ENCODE results near the gene RAB11FIP4.
A peak's percentile ranks its signal among the peaks of the same experiment; 100 is the strongest.

The RAB11FIP4 gene

DNA sequence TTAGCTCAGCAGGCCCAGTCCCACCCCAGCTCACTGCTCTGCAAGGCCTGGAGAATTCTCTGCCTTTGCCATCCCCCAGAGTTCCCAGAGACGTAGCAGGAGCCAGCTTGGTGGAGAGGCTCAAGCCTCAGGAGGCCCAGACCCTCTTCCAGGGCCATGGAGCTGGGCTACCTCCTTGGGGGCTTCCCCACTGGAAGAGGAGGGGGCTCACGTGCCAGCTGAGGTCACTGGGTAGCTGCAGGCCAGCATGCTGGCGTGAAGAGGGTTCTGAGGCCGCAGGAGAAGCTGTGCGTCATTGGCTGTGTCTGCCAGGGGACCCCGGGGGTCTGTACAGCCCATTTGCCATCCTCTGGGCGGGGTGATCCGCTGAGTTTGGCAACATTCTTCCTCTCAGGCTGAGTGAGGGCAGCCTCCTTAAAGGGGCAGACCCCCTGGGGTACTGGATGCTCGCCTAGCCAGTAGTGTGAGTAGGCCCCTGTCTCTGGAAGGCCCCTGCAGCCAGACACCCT lies 131.6 kb downstream of the RAB11FIP4 start:
- no peak for DNase-seq (ENCODE audit: low read depth in 2 of 2)

DNA sequence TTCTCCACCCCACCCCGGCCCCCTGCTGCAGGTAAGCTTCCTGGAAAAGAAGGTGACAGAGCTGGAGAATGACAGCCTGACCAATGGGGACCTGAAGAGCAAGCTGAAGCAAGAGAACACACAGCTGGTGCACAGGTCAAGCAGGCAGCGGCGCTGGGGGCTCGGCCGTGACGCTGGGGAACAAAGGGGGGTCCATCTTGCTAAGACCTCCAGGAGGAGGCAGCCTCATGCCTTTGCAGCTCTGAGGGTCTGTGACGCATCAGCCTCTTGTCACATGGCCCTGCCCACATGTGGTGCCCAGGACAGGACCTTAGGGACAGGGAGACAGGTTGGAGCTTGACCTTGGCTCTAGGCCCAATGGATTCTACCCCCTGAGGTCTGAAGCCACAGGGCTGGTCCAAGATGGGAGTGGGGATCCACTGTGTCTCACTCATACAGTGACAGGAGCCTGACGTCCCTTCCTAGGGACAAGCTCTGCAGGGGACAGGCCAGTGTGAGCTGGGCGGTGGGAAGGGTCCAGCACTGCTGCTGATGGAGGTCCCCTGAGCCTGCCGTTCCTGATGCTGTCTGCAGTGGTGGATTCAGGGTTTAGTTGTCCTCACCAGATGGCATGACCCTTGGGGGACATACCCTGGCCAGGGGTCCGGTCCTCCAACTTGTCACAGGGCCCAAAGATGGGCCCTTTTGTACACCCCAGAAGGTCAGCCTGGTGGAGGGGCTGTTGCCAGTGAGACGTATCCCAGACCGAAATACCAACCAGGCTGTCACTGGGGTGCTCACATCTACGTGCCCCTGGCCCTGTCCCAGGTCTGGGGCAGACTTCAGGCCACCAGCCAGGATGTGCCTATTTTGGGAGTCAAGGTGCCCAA lies 132.6 kb downstream of the RAB11FIP4 start:
- no peak for DNase-seq (ENCODE audit: low read depth in 2 of 2)

DNA sequence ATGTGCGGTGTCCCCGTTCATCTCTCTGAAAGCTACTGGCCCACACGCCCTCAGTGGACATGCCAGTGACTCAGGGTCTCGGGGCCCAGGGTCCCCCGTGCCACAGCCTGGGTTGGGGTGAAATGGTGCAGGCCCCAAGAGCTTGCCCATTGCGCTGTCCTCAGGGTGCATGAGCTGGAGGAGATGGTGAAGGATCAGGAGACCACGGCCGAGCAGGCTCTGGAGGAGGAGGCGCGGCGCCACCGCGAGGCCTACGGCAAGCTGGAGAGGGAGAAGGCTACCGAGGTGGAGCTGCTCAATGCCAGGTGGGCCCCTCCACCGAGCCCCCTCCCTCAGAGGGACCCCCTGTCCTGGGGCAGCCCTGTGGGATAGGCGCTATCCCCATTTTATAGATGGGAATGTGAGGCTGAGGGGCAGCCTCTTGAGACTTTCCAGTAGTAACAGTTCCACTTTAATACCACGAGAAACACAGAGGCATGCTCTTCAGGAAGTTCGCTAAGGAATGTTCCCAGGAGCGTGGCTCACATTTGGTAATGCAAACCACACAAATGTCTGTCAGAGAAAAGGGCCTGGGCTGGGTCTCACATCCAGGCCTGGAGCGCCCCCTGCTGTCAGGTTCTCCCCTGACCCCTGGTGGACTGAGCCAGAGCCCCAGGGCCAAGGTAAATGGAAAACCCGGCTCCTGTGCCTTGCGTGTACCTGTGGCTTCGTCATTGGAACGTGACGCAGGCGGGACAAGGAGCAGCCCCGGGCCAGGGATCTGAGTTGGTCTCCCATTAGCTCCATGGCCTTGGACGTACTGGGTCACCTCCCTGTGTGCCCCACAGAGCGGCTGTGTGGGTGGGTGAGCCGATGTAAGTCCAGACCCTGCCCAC lies 133.7 kb downstream of the RAB11FIP4 start:
- peak; percentile 81 to 96 for DNase-seq (ENCODE audit: low read depth in 2 of 2)

DNA sequence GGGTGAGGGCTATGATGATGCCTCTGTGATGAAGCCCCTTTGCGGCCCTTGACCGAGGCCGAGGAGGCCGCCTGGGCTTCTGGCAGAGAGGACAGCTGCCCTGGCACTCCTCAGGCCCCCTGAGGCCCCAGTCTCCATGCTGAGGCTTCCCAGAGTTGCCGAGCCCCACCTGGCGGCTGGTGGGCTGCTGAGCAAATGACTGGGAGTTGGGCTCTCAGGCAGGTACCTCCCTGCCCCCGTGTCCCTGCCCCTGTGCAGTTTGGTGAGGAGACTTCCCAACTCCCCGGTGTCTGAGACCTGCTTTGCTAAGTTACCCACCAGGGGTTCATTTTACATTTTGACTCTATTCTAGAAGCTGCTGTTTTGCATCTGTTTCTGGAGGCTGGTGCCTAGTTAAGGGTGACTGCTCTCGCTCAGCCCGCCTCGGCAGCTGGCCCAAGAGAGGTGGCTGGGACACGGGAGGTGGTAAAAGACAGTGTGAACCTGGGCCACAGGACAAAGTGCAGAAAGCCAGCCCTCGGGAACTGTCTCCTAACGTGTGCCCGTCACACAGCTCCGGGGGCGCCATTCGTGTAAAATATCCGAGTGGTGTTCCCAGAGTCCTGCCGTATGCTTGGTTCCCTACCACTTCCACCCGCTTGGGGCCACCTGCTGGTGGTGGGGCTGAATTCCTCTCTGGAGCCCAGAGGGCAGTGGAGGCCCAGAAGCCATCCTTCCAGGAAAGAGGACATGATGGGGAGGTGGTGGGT lies 134.5 kb downstream of the RAB11FIP4 start:
- no peak for DNase-seq (ENCODE audit: low read depth in 2 of 2)

DNA sequence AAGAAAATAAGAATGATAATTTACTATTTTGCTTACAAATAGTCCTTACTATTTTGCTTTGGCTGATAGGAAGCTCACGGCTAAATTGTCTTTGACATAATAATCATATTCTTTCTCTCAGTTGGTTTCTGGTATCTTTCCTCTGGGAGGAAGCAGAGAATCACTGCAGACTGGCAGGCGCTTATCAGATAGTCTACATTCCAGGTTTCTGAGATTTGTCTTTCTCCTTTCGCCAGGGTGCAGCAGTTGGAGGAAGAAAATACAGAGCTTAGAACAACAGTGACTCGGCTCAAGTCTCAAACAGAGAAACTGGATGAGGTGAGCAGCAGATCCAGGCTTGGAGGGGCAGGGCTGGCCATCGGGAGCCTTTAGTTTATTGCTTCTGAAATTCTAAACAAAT lies 136.1 kb downstream of the RAB11FIP4 start:
- DNase-seq (ENCODE audit: low read depth in 2 of 2) = no peak

DNA sequence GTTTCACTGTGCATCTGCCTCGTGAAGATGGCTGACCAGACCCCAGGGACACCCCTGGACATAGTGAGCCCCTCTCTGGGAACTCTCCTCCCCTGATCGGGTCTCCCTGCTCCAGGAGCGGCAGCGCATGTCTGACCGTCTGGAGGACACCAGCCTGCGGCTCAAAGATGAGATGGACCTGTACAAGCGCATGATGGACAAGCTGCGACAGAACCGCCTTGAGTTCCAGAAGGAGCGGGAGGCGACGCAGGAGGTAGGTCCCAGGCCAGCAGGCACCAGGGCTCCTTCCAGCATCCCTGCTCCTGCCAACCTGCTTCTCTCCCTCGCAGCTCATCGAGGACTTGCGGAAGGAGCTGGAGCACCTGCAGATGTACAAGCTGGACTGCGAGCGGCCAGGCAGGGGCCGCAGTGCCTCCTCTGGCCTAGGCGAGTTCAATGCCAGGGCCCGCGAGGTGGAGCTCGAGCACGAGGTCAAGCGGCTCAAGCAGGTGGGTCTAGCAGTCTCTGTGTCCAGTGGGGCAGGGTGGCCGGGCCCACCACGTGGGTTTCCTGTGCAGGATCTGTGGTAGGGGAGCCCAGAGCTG lies 136.9 kb downstream of the RAB11FIP4 start:
- no peak for DNase-seq (ENCODE audit: low read depth in 2 of 2)

DNA sequence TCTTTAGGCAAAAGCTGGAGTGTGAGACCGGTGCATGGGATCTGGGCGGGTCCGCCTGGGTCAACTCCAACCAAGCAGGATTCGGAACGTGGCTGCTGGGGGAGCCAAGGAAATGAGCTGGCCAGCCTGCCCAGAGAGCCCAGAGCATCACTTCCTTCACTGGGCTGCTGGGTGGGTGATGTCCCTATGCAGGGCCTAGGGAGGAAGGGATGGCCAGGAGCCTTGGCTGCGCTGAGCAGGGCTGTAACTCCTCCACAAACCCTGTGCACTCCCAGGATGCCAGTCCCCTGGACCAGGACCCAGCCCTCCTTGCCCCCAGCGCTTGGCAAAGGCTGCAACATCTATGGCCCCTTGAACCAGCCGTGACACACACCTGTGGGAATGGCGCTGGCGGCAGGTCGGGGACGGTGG lies 138.4 kb downstream of the RAB11FIP4 start:
- DNase-seq (ENCODE audit: low read depth in 2 of 2) = no peak

DNA sequence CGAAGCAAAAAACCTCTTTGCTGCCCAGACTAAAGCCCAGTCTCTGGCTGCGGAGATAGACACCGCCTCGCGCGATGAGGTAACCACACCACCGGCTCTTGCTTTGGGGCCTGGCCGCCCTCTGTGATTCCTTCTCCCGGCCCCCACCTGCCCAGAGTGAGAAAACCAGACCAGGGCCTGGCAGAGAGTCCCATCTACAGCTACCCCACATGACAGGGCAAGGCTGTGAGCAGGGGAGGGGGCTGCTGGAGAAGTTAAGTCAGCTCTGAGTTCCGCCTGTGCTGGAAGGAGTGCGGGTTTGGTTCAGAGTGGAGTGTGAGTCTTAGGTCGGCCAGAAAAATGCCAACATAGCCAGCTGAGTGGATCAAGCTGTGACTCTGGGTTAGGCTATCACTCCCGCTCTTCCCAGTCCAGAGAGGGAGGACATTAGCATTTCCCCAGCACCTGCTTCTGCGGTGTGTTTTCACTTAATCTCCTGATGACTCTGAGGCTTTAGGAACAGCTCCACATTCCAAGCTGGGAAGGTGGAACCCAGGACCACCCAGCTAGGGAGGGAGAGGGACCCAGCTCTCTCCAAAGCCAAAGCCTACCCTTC lies 139.0 kb downstream of the RAB11FIP4 start:
- no peak for DNase-seq (ENCODE audit: low read depth in 2 of 2)

DNA sequence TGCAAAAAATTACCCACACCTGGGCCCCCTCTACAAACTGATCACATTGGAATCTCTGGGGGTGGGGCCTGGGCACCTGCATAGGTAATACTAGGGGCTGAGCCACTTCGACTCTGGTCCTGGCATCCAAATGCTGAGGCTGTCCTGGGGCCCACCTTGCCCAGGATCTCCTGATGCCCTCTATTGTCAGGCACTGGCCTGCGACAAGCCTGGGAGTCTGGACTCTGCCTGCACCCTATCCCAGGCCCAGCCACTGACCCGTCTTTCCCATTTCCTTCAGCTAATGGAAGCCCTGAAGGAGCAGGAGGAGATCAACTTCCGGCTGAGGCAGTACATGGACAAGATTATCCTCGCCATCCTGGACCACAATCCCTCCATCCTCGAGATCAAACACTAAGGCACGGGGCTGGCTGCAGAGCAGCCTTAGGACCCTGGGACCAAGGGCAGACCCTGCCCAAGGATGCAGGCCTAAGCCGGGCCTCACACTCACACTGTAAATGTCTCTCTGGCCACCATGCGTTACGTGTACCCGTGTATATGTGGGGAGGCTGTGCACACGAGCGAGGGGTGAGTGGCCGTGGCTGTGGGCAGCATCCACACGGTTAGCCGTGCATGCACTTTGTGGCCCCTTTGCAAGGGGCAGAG lies 140.0 kb downstream of the RAB11FIP4 start:
- no peak for DNase-seq (ENCODE audit: low read depth in 2 of 2)

DNA sequence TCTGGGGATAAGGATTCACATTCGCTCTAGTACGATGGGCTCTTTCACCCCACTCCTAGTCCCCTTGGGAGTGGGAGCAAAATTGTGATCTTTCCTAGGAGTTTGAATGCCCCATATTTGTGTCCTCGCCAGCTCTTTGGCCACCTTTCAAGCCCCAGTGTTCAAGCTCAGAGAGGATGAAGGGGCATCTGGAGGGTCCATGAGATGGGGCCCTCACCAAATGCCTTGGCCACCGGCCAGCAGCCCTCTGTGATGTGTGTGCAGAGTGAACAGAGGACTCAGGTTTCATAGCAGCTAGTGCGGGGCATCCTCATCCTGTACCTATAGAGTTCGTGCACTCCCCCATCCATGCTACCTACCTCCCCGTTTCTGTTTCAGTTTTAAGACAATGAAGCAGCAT lies 140.6 kb downstream of the RAB11FIP4 start:
- no peak for DNase-seq (ENCODE audit: low read depth in 2 of 2)

DNA sequence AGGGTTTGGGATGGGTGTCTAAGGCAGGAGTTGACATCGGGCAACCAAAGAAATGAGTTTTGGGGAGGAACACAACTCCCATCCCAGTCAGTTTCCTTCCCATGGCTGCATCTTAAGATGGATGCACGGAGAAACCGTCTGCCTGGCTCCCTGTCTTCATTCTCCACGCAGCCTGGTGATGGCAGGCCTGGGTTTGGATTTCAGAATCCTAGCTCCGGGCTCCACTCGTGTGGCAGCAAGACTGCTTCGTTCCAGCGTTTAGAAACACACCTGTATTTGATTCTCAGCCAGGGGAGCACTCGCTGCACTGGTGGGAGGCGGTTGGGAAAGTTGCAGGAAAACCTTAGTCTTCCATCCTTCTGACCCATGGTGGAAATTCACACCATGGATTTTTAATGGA lies 141.1 kb downstream of the RAB11FIP4 start:
- no peak for DNase-seq (ENCODE audit: low read depth in 2 of 2)

DNA sequence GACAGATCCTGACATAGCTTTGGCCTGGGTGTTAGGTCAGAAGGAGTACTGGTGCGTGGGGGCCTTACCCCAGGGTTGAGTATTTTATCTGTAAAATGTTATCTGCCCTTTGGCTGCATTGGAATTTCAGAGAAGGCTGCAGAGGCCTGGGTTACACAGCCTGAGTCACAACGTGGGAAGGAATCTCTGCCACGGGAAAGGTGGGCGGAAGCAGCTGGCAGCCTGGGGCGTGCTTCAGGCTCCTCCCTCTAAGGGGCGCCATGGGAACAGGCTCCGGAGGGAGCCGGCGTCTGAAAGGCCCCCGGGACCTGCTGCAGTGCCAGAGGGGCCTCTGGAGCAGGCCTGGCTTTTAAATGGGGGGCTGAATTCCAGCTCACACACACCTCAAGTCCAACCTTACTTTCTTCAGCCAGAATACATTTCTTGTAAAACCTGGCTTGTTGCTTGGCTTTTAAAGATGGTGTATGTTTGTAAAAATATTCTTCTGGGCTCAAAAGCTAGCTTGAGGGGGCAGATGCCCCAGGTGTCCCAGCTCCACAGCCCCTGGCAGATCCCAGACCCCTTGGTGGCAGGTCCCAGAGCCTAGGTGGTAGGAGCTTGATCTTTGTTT lies 142.2 kb downstream of the RAB11FIP4 start:
- no peak for DNase-seq (ENCODE audit: low read depth in 2 of 2)

DNA sequence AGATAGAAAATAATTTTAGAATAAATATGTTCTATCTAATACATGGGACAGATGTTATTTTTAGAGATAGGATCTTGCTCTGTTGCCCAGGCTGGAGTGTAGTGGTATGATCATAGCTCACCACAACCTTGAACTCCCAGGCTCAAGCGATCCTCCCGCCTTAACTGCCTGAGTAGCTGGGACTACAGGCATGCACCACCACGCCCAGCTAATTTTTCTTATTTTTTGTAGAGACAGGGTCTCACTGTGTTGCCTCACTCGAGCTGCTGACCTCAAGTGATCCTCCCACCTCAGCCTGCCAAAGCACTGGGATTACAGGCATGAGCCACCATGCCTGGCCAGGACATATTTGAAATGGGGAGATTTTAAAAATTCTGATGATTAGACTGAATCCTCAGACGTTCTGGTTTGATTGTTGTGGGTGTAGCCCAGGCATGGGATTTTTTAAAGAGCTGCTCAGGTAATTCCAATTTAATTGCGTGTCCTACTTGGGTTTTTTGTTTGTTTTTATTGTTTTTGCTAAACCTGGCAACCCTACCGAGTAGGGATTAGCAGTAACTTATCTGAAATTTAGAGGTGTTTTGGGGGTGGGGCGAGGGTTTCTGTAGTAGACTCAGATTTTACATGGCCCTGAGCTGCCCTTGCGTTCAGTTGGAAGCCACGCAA lies 142.9 kb downstream of the RAB11FIP4 start:
- DNase-seq (ENCODE audit: low read depth in 2 of 2) = no peak

DNA sequence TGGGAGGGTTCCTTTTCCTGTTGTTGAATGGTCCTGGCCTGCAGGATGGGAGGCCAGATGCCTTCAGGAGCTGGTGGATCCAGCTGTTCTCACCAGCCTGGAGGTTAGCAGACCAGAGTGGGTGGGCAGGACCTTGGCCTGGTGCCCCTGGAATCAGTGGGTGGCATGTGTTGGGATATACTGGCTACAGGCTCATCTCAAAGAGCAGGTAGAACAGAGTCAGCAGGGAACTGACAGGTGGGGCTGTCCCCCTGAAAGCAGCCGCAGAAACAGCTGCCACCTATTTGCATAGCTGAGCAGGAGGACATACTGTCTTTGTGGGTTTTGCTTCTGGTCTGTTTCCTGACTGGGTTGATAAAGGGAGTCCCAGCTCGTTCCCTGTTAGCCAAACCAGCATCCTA lies 144.1 kb downstream of the RAB11FIP4 start:
- no peak for DNase-seq (ENCODE audit: low read depth in 2 of 2)

DNA sequence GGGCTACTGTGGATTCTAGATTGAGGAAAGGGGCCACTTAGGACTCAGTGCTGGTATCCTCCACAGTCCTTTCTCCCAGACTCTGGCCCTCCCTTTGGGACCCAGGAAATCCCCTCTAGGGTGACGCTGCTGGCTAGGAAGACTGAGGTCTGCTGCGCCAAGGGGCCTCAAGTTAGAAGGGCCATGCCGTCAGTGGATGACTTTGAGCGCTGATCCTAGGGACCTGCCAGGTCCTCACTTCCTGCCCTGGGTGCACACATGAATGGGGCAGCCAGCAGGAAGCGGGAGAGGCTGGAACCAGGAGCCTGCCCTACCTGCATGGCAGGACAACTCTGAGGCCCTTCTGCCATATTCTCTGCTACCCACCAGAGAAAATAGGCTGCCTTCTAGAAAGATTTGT lies 145.0 kb downstream of the RAB11FIP4 start:
- no peak for DNase-seq (ENCODE audit: low read depth in 2 of 2)

DNA sequence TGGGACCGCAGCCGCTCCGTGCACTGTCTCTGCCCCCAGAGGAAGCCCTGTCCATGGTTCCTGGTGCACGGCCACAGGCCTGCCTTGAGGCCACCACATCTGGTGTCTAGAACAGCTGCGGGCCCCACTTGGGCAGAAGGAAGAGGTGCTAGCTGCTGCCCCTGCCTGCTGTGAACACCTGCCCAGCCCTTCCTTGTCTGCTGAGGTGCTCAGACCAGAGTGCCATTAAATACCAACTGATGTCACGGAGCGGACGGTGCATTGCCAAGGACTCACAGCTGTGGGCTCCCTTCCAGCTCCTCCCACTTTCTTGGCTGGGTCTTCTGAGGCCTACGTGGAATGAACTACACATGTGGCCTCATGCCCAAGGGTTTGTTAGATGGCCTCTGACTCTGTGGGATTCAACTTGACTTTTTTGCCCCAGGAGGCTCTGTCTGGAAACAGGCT lies 146.1 kb downstream of the RAB11FIP4 start:
- no peak for DNase-seq (ENCODE audit: low read depth in 2 of 2)

DNA sequence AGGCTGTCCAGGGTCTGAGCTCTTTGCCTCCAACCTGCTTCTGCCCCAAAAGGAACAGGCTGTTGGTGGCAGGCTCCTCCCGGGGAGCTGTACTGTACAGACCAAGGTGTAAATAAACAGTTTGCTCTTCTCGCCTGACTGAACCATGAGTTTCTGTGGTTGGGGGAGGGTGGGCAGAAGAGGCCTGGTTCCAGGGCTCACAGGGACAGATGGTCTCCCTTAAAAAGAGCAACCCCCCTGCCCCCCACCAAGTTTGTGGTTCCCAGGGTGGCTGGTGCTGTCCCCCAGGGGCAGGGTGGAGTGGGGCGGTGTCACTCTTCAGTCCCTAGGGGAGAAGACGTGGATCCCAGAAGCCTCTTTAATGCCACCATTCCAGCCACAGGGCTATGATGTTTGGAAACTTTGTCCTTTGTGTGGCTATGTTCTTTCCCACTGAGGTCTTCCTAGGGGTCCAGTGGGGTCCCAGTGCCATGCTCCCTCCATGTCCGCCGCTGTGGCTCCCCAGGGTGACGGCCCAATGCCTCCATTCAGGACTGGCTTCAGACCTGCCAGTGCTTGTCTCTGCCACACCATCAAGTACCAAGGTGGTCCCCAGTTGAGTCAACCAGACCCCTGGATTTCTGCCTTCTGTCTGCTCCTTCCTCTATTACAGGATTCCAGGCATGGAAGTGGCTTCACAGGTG lies 146.7 kb downstream of the RAB11FIP4 start:
- no peak for DNase-seq (ENCODE audit: low read depth in 2 of 2)

DNA sequence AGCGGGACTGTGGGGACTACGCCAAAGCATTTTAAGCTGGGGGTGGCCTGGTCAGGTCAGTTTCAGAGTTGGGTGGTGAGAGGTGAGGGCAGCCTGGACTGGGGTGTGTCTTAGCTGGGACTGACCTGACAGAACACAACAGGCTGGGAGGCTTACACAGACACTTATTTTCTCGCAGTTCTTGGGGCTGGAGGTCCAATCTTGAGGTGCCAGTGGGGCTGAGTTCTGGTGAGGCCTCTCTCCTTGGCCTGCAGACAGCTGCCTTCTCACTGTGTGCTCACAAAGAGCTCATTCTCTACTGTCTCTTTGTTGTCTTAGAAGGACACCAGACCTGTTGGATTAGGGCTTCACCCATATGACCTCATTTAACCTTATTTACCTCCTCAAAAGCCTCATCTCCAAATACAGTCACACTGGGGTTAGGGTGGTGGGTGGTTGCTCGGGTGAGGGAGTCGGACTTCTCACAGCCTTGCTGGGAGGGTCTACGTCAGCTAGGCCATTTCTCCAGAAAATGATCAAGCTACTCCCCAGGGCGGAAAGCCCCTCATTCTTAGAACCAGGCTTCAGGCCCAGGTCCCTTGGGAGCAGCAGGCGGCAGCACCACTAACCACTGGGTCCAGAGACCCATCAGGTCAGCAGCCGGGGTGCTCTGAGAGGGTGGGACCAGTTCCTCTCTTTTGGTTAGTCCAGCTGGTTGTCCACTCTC lies 149.3 kb downstream of the RAB11FIP4 start:
- DNase-seq (ENCODE audit: low read depth in 2 of 2) = no peak
